ENCODE results near the gene HBG1.

DNA sequence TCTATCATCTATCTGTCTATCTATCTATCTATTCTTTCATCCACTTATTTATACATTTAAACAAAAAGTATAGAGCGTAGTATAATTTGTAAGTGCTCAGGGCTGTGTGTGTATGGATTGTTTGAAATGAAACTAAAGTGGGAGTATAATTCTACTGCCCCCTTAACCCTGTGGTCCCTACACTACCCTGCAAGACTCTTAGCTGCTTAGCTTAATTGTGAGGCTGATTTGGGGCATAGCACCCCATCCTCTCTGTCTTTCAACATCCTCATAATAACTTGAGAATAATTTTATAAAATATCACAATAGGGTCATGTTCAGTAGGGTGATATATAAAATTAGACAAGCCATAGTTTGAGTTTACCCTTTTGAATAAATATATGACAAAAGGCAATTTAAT, 40.4 kb upstream of the HBG1 start:
- TF ChIP-seq SUZ12 (IDR thresholded peaks at IDR 0.05) (no peak), NFRKB (IDR thresholded peaks at IDR 0.05) (no peak), ARNT (IDR thresholded peaks at IDR 0.05) (no peak), FOXK2 (IDR thresholded peaks at IDR 0.05) (no peak), SP1 (IDR thresholded peaks at IDR 0.05) (no peak), LEF1 (IDR thresholded peaks at IDR 0.05; ENCODE audit: borderline replicate concordance) (no peak), FOXM1 (IDR thresholded peaks at IDR 0.05; ENCODE audit: borderline replicate concordance) (no peak), TARDBP (IDR thresholded peaks at IDR 0.05) (no peak), BHLHE40 (IDR thresholded peaks at IDR 0.05; ENCODE audit: borderline replicate concordance) (no peak), ELF4 (IDR thresholded peaks at IDR 0.05) (no peak), HDGF (IDR thresholded peaks at IDR 0.05; ENCODE audit: borderline replicate concordance) (no peak)
- TF ChIP-seq, protein P1, sequence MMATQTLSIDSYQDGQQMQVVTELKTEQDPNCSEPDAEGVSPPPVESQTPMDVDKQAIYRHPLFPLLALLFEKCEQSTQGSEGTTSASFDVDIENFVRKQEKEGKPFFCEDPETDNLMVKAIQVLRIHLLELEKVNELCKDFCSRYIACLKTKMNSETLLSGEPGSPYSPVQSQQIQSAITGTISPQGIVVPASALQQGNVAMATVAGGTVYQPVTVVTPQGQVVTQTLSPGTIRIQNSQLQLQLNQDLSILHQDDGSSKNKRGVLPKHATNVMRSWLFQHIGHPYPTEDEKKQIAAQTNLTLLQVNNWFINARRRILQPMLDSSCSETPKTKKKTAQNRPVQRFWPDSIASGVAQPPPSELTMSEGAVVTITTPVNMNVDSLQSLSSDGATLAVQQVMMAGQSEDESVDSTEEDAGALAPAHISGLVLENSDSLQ (IDR thresholded peaks at IDR 0.05), result no peak
